AG08395 (cell line): ENCODE data around the gene MYH10.

Experiments
- DNase-seq: peaks from one replicate; pipeline ENCODE4 v3.0.0; 2012; ENCODE audit warnings: mixed read lengths, low spot score

Gene MYH10

DNA sequence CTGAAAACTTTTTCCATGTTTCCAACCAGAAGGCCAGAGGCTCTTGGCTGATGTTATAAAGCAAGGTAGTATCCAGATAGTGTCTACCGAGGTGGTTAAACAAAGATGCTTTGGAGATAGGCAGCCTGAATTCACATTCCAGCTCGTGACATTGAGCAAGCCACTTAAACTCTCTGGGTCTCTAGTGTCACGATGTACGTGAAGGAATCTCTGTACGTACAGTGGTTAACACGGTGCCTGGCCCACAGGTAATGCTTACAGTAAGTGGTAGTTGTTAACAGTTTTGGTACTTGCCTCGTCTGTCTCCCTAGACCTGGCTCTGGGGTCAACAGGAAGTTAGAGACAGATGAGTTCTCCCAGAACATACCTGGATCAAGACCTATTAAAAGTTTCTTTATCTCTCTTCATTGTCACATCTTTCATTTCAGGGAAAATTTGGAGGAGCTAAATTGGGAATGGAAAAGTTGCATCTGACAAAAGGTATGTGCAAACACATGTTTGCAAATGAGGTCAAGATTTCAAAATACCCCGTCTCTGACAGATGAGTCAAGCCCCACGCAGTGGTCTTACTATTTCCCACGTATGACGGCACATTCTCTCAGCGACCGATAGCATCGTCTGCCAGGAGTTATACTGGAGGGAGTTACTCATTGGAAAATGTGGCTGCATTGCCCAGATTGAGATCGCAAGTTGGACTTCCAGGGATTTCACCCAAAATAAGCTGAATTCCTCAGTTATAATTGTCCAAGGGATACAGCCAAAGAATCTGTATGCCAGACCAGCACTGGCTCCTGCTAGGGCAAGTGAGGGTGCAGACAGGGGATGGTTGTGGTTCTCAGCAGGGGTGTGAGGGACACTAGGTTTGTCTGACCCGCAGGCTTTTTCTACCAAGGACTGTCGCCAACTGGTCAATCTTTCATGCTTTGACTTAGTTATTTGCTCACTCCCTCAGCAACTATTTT, 18.9 kb upstream of the MYH10 start:
- DNase-seq: peak; percentile 96

DNA sequence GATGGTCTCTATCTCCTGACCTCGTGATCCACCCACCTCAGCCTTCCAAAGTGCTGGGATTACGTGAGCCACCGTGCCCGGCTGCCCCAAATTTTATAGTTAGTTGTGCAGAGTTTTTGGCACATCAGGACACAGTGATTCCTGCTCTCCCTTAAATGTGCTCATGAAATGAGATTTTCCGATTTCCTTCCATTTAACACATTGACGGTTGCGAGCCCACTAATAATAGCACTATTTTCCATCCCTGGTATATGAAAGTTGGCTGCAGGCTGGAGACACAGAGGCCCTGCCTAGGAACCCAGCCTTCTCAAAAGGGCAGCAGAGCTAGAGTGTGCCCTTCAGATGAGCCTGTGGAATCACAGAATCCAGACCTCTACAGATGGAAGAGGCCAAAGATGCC, 17.4 kb upstream of the MYH10 start:
- no peak for DNase-seq

DNA sequence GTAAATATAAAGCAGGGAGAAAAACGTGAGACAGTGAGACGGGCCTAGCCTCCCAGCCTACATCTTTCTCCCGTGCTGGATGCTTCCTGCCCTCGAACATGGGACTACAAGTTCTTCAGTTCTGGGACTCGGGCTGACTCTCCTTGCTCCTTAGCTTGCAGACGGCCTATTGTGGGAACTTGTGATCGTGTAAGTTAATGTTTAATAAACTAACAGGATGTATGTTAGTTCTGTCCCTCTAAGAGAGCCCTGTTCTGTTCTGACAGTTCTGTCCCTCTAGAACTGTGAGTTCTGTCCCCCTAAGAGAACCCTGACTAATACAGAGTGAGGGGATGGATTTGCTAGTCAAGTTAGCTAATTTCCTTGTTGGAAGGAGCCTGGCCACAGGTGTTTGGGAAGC, 16.7 kb upstream of the MYH10 start:
- DNase-seq: no peak

DNA sequence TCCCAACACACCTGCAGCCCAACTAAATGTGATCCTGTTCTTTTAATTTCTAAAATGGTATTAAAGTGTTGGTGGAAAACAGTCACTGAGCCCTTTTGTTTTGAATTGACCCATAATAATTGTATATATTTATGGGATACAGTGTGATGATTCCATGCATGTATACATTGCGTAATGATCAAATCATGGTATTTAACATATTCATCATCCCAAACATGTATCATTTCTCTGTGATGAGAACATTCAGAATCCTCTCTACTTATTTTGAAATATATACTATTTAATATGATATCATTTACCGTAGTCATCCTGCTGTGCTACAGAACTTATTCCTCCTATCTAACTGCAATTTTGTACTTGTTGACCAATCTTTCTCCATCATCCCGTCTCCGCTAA, 14.0 kb upstream of the MYH10 start:
- no peak for DNase-seq

DNA sequence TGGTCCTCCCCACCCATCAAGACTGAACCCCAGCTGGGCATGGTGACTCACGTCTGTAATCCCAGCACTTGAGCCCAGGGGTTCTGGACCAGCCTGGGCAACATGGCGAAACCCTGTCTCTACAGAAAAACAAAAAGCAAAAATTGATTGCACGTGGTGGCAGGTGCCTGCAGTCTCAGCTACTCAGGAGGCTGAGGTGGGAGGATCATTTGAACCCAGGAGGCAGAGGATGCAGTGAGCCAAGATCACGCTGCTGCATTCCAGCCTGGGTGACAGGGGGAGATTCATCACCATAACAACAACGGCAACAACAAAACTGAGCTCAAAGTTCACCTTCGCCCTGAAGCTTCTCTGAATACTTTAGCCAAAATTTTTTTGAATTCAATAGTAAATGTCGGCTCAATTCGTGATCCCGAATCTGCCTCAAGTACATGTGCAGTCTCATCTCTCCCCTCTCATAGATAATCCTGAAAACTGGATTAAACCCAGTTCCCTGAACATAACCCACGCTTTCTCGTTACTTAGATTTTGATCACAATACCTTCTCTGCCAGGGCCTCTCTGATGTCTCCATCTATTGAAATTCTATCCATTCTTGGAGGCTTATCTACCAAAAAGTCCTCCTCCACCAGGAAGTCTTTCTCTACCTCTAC, 13.5 kb upstream of the MYH10 start:
- no peak for DNase-seq

DNA sequence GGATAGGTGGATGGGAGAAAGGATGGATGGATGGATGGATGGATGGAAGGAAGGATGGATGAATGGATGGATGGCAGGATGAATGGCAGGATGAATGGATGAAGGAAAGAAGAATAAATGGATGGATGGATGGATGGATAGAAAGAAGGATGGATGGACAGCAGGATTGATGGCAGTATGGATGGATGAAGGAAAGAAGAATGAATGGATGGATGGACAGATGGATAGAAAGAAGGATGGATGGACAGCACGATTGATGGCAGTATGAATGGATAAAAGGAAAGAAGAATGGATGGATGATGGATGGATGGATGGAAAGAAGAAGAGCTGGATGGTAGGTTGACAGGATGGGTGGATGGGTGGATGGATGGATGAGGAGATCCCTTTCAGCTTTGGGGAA, 9.2 kb upstream of the MYH10 start:
- no peak for DNase-seq

DNA sequence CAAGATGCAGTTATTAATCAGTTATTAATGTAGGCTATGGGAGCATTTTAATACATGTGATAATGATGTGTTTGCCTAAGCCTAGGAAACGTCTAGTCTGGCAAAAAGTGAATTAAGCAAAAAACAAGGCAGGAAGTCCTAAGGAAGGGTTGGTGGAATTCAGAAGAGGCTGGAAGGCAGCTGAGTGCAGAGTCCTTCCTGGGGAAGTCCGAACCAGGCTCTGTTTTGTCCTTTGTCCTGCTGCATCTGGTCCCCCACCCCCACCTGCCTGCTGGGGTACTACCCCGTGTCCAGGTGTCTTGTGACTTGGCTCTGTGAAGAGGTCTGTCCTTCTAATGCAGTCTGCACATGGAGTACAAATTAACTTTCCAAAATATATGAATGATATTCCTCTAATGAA, 1.5 kb upstream of the MYH10 start:
- DNase-seq: no peak

DNA sequence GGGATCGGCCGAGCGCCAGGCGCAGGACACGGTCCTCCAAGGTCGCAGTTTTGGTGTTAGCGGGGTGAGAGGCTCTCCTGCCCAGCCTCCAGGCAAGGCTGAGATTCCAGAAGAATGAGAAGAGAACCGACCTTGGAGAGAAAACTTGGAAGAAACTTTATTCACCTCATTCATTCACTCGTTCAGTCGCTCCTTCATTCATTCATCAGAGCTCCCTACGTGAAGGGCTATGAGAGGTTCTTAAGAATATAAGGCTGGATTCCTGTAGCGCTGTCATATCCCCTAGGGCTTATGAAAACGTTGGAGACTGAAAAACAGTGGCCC, 991 bp upstream of the MYH10 start:
- DNase-seq: no peak

DNA sequence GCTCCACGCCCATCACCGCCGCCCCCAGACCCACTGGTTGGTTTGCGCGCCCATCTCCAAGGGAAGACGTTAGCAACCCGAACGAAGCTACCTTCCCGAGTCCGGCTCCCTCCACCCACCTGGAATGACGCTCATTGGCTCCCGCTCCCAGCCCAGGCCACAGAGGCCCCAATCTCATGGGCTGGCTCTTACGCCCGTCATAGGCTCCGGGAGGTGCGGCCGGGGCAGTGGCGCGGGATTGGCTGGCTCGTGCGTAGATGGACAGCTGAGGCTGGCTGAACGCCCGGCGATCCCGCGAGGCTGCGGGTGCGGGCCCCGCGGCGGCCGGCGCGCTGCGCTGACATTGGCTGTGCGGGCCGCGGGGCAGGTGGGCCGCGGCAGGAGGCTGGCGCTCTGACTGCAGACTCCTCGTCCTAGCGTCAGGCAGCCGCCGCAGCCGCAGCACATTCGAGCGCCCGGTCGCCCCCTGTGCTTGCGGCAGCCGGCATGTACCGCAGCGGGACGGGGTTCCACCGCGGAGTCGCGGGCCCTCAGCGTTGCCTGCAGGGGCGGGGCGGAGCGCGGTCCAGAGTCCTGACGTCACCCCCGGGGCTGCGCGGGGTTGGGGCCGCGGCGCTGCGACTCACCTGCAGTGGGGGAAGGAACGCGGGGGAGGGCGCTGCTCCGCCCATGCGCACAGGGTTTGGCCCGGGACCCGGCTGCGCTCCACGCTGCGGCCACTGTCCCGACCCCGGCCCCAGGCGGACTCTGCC, 453 bp upstream of the MYH10 start:
- peak; percentile 100 for DNase-seq

DNA sequence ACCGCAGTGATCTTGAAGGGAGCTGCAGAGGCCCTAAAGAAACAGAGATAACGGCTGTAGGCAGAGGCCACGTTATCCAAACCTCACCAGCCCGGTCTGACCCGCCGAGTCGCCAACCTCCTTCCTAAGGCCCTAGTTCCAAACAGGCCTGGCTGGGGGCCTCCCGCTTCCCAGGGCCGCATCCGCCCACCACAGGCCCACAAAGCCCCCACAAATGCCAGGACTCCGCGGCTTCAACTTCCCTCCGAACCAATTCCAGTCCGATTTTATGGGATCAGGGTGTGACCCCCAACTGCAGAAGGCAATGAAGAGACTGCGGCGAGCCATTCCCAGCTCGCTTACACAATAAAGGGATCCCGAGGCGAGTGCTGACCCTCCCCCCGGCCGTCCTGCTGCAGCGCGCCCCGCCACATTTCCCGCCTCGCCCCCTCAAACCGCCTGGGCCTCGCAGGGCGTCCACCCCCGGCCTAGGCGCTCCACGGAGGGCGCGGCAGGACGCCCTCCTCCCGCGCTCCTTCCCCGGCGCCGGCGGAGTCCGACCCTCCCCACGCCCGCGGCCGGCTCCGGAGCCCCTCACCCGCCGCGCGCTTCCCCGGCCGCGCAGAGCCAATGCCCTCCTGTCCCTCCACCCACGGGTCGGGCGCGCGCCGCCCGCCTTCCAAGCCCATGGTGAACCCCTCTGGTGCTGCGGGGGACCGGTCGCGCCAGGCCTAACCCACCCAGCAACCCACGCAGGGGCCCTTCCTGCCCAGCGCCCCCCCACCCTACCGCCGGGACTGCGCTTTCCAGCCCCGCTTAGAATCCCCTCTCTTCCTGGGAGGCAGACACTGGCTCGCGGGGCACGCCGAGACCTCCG, 926 bp downstream of the MYH10 start:
- DNase-seq: peak; percentile 32

DNA sequence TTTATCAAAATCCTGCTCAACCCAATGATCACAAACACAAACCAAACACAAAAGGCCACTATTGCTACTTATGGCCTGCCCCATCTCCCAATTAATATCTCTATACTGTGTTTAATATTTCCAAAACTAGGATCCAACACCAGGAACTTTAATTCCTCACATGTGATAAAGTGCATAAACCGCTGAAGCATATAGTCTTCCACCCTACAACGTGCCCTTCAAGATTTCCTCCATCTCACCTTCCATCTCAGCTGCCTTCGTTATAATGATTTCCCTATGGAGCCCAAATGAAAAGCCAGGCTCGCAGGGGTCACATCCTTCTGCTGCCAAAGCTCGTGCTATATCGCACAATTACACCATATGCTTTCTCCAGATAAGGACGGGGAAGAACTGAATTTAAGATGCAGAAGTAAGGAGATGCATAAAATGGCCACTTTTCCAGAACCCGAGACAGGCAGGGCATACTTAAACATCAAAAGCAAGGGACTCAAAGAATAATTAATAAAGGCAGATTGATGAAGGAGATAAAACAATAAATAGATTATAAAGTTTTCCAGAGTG, 1.8 kb downstream of the MYH10 start:
- DNase-seq: no peak

DNA sequence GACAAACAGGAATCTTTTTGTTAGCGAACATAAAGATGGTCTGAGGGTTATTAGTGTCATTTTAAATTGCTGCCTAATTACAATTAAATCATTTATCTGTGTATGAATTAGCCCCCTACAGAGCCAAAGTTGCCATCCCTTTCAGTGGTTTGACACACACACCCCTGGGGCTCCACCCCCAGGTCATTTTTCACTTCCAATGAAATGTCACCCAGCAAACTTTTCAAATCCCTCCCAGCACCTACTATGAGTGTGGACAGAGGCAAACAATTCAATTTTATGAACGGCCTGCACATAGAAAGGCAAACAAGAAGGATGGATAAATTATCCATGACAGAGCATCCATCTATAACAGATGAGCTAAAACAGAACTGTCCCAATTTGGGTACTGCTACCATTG, 2.4 kb downstream of the MYH10 start:
- DNase-seq: no peak

DNA sequence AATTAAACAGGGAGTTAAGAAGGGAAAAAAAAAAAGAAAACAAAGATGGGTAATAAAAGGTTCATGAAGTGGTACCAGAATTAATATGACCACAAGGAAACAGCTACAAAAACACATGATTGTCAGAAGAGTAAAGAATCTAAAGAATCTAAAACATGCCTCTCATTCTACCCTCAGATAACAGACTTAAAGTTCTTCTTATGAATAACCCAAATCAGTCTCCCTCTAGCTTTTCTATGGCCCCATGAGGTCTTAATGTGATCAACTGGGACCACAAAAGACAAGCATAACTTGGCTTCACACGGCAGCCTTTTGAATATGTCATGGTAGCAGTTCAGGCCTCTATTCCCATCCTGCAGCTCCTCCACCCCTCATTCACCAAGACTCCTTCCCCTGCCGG, 6.9 kb downstream of the MYH10 start:
- peak; percentile 22 for DNase-seq

DNA sequence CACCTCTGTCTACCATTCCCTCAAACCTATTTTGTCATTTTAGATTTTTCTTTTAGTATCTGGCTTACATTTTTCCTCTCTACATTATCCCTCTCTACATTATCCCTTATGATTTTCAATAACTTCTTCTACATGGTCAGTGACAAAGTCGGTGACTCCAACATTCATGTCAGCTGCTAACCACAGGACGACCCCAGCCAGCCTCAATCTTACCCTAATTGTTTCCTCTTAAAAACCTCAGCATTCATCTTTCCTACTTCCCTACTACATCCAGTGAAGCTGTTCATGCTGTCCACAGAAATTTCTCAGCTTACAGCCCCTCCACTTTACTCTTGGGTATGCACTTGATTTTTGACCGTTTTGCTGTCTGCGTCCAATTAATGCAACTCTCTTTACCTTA, 8.3 kb downstream of the MYH10 start:
- no peak for DNase-seq

DNA sequence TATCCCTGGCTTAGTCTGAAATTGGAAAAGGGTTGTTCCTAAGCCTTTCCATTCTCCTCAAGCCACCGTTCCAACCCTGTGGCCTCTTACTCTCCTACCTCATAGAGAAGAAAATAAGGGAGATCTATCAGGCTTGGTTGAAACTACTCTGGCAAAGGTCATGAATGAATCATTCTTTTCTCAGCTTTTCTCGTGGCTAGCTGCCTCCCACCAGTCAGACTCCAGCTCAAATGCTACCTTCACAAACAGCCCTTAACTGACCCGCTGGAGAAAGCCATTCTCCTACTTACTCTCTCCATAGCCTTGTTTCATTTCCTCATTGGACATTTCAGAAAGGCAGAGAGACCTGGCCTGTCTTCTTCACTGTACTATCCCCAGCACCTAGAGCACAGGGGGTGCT, 8.9 kb downstream of the MYH10 start:
- peak; percentile 20 for DNase-seq

DNA sequence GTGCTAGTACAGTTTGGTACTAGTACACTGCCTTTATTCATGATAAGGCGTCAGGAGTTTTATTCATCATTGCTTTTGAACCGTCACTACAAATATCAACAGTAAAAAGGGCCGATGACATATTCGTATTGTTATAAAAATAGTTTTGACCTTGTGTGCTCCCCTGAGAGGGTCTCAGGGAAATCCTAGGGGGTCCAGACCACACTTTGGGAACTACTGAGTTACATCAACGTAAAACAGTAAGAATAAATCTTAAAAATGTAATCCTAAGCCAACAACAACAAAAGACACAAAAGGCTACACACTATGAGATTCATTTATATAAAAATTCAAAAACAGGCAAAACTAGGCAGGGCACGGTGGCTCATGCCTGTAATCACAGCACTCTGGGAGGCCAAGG, 11.2 kb downstream of the MYH10 start:
- DNase-seq: no peak

DNA sequence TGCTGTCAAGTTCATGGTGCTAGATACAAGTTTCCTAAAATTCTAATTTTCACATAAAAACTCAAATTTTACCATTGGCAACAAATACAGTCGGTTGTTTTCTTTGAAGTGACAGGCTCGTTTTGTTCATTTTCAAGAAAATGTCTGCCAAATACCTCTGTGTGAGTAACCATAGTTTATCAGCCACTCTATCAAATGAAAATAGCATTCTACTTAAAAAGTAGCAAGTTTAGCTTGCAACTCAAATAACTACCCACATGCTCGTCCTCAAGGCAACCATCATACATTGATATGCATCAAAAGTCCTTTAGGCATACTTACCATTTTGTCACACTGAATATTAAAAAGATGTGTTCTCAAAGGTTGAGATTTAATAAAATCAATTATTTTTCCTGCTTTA, 11.7 kb downstream of the MYH10 start:
- DNase-seq: no peak

DNA sequence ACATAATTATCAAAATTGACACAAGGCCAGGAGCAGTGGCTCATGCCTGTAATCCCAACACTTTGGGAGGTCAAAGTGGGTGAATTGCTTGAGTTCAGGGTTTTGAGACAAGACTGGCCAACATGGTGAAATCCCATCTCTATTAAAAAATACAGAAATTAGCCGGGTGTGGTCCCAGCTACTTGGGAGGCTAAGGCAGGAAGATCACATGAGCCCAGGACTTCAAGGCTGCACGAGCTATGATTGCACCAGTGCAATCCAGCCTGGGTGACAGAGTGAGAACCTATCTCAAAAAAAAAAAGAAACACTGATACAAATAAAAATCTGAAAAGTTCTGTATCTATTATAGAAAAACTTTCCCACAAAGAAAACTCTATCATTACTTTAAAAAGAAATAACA, 15.5 kb downstream of the MYH10 start:
- no peak for DNase-seq

DNA sequence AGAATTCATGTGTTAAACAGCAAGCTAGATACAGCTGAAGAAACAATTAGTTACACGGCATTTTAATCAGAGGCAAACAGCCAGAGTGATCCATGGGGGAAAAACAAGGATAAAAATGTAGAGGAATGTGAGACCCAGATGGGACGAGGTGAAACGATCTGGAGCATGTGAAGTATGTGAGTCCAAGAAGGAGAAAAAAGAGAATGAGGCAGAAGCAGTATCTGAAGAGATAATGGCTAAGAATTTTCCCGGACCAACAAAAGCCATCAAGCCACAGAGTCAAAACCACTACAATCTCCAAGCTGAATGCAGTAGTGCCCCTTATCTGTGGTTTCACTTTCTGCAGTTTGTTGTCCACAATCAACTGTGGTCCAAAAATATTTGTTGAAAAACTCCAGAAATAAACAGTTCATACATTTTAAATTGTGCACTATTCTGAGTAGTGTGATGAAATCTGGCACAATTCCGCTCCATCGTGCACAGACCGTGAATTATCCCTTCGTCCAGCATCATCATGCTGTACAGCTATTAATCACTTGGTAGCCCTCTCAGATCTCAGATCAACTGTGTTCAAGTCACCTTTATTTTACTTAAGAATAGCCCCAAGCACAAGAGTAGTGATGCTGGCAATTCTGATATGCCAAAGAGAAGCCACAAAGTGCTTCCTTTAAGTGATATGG, 18.8 kb downstream of the MYH10 start:
- peak; percentile 50 for DNase-seq

DNA sequence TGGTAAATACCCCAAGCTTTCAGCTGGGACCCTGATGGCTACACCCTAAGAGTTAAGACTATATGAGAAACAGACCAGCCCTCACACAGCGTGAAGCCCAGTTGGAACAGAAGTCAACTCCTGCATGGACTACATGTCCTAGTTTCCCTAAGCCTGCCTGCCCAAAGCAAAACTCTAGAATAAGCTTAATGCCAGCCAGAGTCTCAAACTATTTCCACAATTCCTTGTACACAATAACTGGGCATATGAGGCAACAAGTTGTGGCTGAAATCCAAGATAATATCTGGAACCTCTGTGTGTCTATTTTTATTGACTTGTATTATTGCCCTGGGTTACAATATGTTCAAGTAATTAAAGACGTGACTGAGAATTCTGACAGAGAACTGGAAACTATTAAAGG, 19.4 kb downstream of the MYH10 start:
- DNase-seq: peak; percentile 45

DNA sequence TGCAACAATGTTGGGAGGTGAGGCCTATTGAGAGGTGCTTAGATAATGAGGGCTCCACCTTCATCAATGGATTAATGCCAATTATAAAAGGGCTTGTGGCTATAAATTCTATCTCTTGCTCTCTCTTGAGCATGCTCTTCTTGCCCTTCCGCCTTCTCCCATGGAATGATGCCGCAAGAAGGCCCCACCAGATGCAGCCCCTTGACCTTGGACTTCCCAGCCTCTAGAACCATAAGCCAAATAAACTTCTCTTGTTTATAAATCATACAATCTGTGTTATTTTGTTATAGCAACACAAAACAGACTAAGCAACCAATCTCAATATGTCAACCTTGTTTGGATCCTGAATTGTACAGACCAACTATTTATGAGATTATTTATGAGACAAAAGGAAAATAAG, 20.0 kb downstream of the MYH10 start:
- no peak for DNase-seq
